ENCODE data around the gene FAM72D. TPM values are rescaled to one million over a fixed set of nuclear protein-coding genes. Genes with fewer than 3 reads are reported as not detected.
A peak's percentile ranks its signal among the peaks of the same experiment; 100 is the strongest.
"Not testable (repeated sequence)": the region's sequence is repeated elsewhere in the genome, so short reads cannot be mapped to it uniquely, and the experiment has no call there.

Gene FAM72D
- total RNA-seq, 1 experiment from 2014 or later, result 10.7 TPM

- CTCF ChIA-PET; intact Hi-C loops (cut with micrococcal nuclease); H3K4me1 ChIP-seq (ENCODE audit: insufficient read depth, low read length); H3F3A ChIP-seq (ENCODE audit: low read length, unreplicated experiment); H2AFZ ChIP-seq (ENCODE audit: low read length); H3K9me2 ChIP-seq (replicated peaks; ENCODE audit: low read length); H3K79me2 ChIP-seq (ENCODE audit: low read length); H3K27ac ChIP-seq (ENCODE audit: low read length); H4K20me1 ChIP-seq (ENCODE audit: low read length); H3K4me3 ChIP-seq (ENCODE audit: low read length); H3K27me3 ChIP-seq (ENCODE audit: low read length); H3K4me2 ChIP-seq (ENCODE audit: low read length); POLR2A ChIA-PET (ENCODE audit: unreplicated experiment); H3K9ac ChIP-seq (ENCODE audit: low read length); DNase-seq; H3K36me3 ChIP-seq (ENCODE audit: low read depth, low read length); H3K9me3 ChIP-seq (ENCODE audit: low read length): not testable (repeated sequence)
- TSS peak; percentile 100 for BruUV-seq (replicated peaks)
- peak; percentile 88 for ATAC-seq
Measured at GRCh38 chr1:145161046-145161752, 65.4 kb downstream of the FAM72D start.

Other genes starting within 250 kb of the FAM72D start
- 14.3 and 15.6 TPM in 2 replicates for gene SRGAP2B, start 646 bp upstream of the FAM72D start, total RNA-seq (2014; rRNA removed)
- not detected in 2 replicates for gene PPIAL4D, start 146.2 kb downstream of the FAM72D start, total RNA-seq (2014; rRNA removed)